ENCODE results near the gene SLC2A4. TPM values are rescaled to one million over a fixed set of nuclear protein-coding genes. Genes with fewer than 3 reads are reported as not detected.

Gene SLC2A4
- total RNA-seq, 1 donor from 2014 or later, result 0.42 TPM

DNA sequence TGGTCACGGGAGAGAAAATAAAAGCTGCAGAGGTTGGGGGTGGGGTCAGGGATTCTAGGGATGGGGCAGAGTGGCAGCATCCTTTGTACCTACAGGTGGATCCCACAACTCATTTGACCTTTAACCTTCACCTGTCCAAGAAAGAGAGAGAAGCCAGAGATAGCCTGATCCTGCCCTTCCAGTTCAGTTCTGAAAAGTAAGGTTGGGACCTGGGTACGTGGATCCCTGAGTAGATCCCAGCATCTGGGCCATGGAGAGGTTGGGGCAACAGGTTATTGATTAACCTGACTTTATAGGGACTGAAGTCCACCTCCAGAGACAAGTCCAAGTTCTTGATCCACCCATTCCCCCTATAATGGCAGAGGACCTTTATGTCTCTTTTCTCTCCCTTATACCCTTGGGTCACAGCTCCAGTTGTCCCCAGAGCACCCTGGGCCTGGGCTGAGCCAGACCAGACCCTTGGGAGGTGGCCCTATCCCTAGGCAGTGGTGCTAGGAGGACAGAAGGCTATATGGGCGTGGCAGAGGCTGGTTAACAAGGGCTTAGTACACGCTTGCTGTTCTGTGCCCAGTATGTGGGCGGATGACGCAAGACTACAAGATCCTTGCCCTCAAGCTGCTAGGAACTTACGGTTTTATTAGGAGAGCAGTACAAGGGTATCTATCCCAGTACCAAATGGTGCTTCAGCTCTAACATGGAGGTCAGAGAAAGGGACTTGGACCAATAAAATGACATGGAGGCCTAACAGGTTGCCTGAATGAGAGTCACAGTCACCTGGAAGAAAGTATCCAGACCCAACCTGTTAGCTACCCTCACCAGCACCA, 22.6 kb upstream of the SLC2A4 start:
- peaks cover 2% of the 10 kb centered on the region for H3K9me3 Mint-ChIP-seq (ENCODE audit: unreplicated experiment)
- H3K27me3 Mint-ChIP-seq (ENCODE audit: unreplicated experiment), result peaks cover 18% of the 10 kb centered on the region
- H3K4me3 Mint-ChIP-seq (ENCODE audit: unreplicated experiment), result no peak overlapping the region
- H3K4me1 Mint-ChIP-seq (ENCODE audit: low read depth, unreplicated experiment), result peaks cover 3% of the 10 kb centered on the region
- TF ChIP-seq, protein P1, sequence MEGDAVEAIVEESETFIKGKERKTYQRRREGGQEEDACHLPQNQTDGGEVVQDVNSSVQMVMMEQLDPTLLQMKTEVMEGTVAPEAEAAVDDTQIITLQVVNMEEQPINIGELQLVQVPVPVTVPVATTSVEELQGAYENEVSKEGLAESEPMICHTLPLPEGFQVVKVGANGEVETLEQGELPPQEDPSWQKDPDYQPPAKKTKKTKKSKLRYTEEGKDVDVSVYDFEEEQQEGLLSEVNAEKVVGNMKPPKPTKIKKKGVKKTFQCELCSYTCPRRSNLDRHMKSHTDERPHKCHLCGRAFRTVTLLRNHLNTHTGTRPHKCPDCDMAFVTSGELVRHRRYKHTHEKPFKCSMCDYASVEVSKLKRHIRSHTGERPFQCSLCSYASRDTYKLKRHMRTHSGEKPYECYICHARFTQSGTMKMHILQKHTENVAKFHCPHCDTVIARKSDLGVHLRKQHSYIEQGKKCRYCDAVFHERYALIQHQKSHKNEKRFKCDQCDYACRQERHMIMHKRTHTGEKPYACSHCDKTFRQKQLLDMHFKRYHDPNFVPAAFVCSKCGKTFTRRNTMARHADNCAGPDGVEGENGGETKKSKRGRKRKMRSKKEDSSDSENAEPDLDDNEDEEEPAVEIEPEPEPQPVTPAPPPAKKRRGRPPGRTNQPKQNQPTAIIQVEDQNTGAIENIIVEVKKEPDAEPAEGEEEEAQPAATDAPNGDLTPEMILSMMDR (IDR thresholded peaks at IDR 0.05; ENCODE audit: partially characterized antibody, unreplicated experiment), result no peak
- peaks cover 2% of the 10 kb centered on the region for H3K36me3 Mint-ChIP-seq (ENCODE audit: unreplicated experiment)
- DNase-seq, result no peak
- no peak overlapping the region for H3K27ac Mint-ChIP-seq (ENCODE audit: unreplicated experiment)

DNA sequence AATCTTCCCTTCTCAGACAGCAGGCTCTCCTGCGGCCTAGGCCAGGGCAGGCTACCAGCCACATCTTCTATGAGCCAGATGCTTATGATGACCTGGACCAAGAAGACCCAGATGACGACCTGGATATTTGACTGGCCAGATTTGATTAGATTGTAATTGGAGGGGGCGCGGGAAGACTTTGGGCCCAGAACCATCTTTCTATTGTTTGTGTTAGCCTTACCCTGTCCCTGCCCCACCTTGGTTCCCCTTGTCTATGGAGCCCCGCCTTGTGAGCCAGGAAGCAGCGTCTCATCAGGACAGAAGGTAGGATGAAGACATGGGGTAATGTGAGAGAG, 22.0 kb upstream of the SLC2A4 start:
- H3K27me3 Mint-ChIP-seq (ENCODE audit: unreplicated experiment), result peaks cover 19% of the 10 kb centered on the region
- H3K4me3 Mint-ChIP-seq (ENCODE audit: unreplicated experiment), result no peak overlapping the region
- H3K4me1 Mint-ChIP-seq (ENCODE audit: low read depth, unreplicated experiment), result peaks cover 5% of the 10 kb centered on the region
- H3K9me3 Mint-ChIP-seq (ENCODE audit: unreplicated experiment), result peaks cover 2% of the 10 kb centered on the region
- peaks cover 4% of the 10 kb centered on the region for H3K36me3 Mint-ChIP-seq (ENCODE audit: unreplicated experiment)
- DNase-seq, result no peak
- TF ChIP-seq, protein P1 (IDR thresholded peaks at IDR 0.05; ENCODE audit: partially characterized antibody, unreplicated experiment), result no peak
- no peak overlapping the region for H3K27ac Mint-ChIP-seq (ENCODE audit: unreplicated experiment)

DNA sequence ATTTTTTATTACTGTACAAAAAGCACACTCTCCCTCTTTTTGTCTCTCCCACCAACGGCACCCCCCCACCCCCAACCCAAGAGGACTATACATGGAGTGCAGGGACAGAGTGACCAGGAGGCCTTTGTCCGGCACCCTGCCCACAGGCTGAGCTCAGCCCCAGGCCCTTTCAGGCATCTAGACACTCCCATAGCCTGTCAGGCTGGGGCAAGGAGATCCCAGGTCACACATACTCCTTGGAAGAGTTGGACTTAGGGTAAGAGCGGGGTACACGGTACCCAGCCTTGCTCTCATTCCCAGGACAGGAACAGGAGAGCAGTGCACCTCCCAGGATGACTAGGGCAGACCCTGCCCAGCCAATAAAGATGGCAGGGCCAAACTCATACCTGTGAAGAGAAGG, 21.4 kb upstream of the SLC2A4 start:
- no peak overlapping the region for H3K27ac Mint-ChIP-seq (ENCODE audit: unreplicated experiment)
- H3K36me3 Mint-ChIP-seq (ENCODE audit: unreplicated experiment), result peaks cover 4% of the 10 kb centered on the region
- H3K9me3 Mint-ChIP-seq (ENCODE audit: unreplicated experiment), result peaks cover 2% of the 10 kb centered on the region
- H3K4me3 Mint-ChIP-seq (ENCODE audit: unreplicated experiment), result no peak overlapping the region
- peaks cover 17% of the 10 kb centered on the region for H3K27me3 Mint-ChIP-seq (ENCODE audit: unreplicated experiment)
- no peak for DNase-seq
- H3K4me1 Mint-ChIP-seq (ENCODE audit: low read depth, unreplicated experiment), result peaks cover 5% of the 10 kb centered on the region
- TF ChIP-seq, protein P1 (IDR thresholded peaks at IDR 0.05; ENCODE audit: partially characterized antibody, unreplicated experiment), result no peak

DNA sequence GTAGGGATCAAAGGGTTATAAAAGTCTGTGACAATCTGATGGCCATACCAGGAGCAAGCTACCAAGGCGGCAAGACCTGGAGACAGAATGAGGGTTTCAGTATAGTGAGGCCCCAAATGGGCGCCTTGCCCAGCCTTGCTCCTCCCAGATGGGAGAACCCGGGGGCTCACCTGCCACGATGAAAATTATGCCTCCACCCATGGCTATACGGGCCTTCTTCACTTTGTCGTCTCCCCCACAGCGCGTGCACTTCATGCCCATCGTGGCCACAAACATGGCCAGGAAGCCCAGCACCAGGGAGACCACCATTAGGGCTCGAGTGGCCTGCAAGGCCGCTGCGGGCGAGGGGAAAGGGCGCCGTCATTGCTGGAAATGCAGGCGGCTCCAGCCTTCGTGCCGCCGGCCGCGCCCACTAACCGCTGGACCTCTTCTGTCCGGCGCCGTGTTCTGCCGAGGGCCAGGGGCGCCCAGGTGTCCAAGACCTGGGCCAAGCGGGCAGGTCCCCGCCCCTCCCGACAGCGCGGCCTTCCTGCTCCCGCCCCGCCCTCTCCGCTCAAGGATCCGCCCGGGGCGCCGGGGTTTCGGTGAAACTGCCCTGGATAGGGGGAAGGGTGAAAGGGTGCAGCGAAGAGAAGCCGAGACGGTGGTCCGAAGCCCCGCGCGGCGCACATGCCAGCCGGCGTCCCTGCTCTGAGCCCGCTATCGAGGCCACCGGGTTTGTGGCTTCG, 20.7 kb upstream of the SLC2A4 start:
- Mint-ChIP-seq H3K27ac (ENCODE audit: unreplicated experiment) (no peak overlapping the region), H3K4me1 (ENCODE audit: low read depth, unreplicated experiment) (peaks cover 5% of the 10 kb centered on the region), H3K27me3 (ENCODE audit: unreplicated experiment) (peaks cover 17% of the 10 kb centered on the region), H3K9me3 (ENCODE audit: unreplicated experiment) (peaks cover 2% of the 10 kb centered on the region), H3K4me3 (ENCODE audit: unreplicated experiment) (peak overlapping the region; percentile 52), H3K36me3 (ENCODE audit: unreplicated experiment) (peaks cover 4% of the 10 kb centered on the region)
- DNase-seq, result peak; percentile 48
- TF ChIP-seq, protein P1 (IDR thresholded peaks at IDR 0.05; ENCODE audit: partially characterized antibody, unreplicated experiment), result no peak

Measured in glutamatergic neuron (in vitro differentiated cells).